Vagina (tissue), 2 donors: ENCODE measurements around the gene TMEM44.

ENCODE experiments used
- CTCF ChIP-seq, 3 experiments: fragments of 450-650 bp in 2 of 3; fragments of 200-600 bp in 1 of 3; sonication (generic) in 1 of 3; IDR thresholded peaks; one replicate each; pipeline ENCODE4 v1.5.1; 2017 to 2019; ENCODE audit warnings: antibody characterized with exemption in 3 of 3, mild to moderate bottlenecking in 2 of 3, moderate library complexity in 2 of 3
- POLR2A ChIP-seq, 2 donors: fragments of 450-650 bp; IDR thresholded peaks; one replicate each; pipeline ENCODE4 v1.6.1; 2017; ENCODE audit warnings: antibody characterized with exemption in 2 of 2, mild to moderate bottlenecking in 2 of 2, moderate library complexity in 2 of 2
- POLR2AphosphoS5 ChIP-seq, 2 donors: sonication (generic); formaldehyde crosslinking; IDR thresholded peaks; one replicate each; pipeline ENCODE4 v1.9.0; 2017; ENCODE audit warnings: antibody characterized with exemption in 2 of 2, mild to moderate bottlenecking in 2 of 2, low read depth in 1 of 2; ENCODE audit not compliant: insufficient read depth in 1 of 2

DNA sequence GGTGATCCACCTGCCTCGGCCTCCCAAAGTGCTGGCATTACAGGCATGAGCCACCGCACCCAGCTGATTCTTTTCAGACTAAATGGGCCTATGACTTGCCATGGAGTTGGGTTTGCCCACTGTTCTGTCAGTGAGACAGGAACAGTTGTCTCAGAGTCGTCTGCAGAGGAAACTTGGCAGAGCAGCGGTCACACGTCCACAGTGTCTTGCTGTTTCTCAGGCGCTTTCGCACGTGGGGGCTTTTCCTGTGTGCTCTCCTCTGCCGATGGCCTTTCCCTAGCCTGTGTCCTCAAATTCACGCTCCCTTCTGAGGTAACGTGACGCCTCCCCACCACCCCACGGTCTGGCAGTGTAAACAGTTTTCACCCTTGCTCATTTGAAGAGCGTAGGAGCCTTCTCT, 11.3 kb downstream of the TMEM44 start:
- TF ChIP-seq POLR2AphosphoS5 (IDR thresholded peaks at IDR 0.05; ENCODE audit: insufficient read depth in 1 of 2, low read depth in 1 of 2) (no peak), CTCF (IDR thresholded peaks at IDR 0.05) (no peak), POLR2A (IDR thresholded peaks at IDR 0.05) (no peak)
